IMR-90 (cell line): ENCODE data around the gene SLC12A8. TPM values are rescaled to one million over a fixed set of nuclear protein-coding genes. Genes with fewer than 3 reads are reported as not detected.
A peak's percentile ranks its signal among the peaks of the same experiment; 100 is the strongest.

ENCODE experiments used
- ATAC-seq: fragments of 200-7000 bp; cut with Tn5 transposase; 2 replicates; pipeline ENCODE4 v1.9.1; 2020; ENCODE audit warnings: low read depth, mild to moderate bottlenecking, moderate library complexity
- BruUV-seq: library from RNA; stranded (reverse); fragments of 400-500 nt; replicated peaks from 2 replicates; lab custom pipeline; 2021; lab: Mats Ljungman, UMichigan
- CTCF ChIA-PET: fragments of 300-600 bp; formaldehyde crosslinking; extraction: SDS; loops from one replicate; lab custom pipeline; 2021; ENCODE audit warnings: antibody characterized with exemption; lab: Yijun Ruan, JAX
- POLR2A ChIA-PET: fragments of 300-600 bp; sonication (Branson Sonifier 250); formaldehyde crosslinking; loops from one replicate; lab custom pipeline; 2022; ENCODE audit warnings: antibody characterized with exemption; ENCODE audit not compliant: unreplicated experiment; lab: Charles Lee
- DNase-seq: peaks from one replicate; pipeline ENCODE4 v3.0.0; 2013
- H2AFZ ChIP-seq: replicated peaks from 2 replicates; pipeline ENCODE3; 2013; ENCODE audit warnings: low read length, mild to moderate bottlenecking; ENCODE audit not compliant: poor library complexity
- H2AK5ac ChIP-seq: 2 replicates; pipeline ENCODE4 v1.6.1; 2013; ENCODE audit warnings: low read depth, low read length, inconsistent platforms
- H2AK9ac ChIP-seq: replicated peaks from 2 replicates; pipeline ENCODE3; 2013; ENCODE audit warnings: mild to moderate bottlenecking, low read depth, low read length, moderate library complexity; ENCODE audit not compliant: poor library complexity
- H2BK120ac ChIP-seq: 2 replicates; pipeline ENCODE4 v1.6.1; 2013; ENCODE audit warnings: low read depth, low read length, inconsistent platforms
- H2BK15ac ChIP-seq: 3 replicates; pipeline ENCODE4 v1.6.1; 2013; ENCODE audit warnings: low read depth, low read length, inconsistent platforms
- H2BK20ac ChIP-seq: 2 replicates; pipeline ENCODE4 v1.6.1; 2013; ENCODE audit warnings: low read depth, mild to moderate bottlenecking, inconsistent platforms, low read length, moderate library complexity
- H2BK5ac ChIP-seq: 2 replicates; pipeline ENCODE4 v1.6.1; 2013; ENCODE audit warnings: mild to moderate bottlenecking, low read depth, low read length, inconsistent platforms; ENCODE audit not compliant: poor library complexity, severe bottlenecking
- H3K14ac ChIP-seq: replicated peaks from 2 replicates; pipeline ENCODE4 v1.6.1; 2013; ENCODE audit warnings: low read depth, low read length, inconsistent platforms
- H3K18ac ChIP-seq: 2 replicates; pipeline ENCODE4 v1.6.1; 2013; ENCODE audit warnings: low read depth, low read length, control low read depth
- H3K23ac ChIP-seq: 2 replicates; pipeline ENCODE4 v1.6.1; 2013; ENCODE audit warnings: low read depth, low read length, inconsistent platforms
- H3K27ac ChIP-seq: 2 replicates; pipeline ENCODE4 v1.5.1; 2013; ENCODE audit warnings: mild to moderate bottlenecking, control low read depth, low read length; ENCODE audit not compliant: insufficient read depth
- H3K27me3 ChIP-seq: 2 replicates; pipeline ENCODE4 v1.6.1; 2013; ENCODE audit warnings: low read length; ENCODE audit not compliant: control insufficient read depth, insufficient read depth
- H3K36me3 ChIP-seq: 2 replicates; pipeline ENCODE4 v1.6.1; 2013; ENCODE audit warnings: low read length, mixed read lengths; ENCODE audit not compliant: control insufficient read depth, insufficient read depth
- H3K4ac ChIP-seq: 2 replicates; pipeline ENCODE4 v1.6.1; 2013; ENCODE audit warnings: low read depth, low read length, inconsistent platforms
- H3K4me1 ChIP-seq: 2 replicates; pipeline ENCODE4 v1.6.1; 2013; ENCODE audit warnings: low read length, mixed read lengths; ENCODE audit not compliant: control insufficient read depth, insufficient read depth
- H3K4me2 ChIP-seq: 2 replicates; pipeline ENCODE4 v1.6.1; 2013; ENCODE audit warnings: low read depth, mild to moderate bottlenecking, control low read depth, low read length, moderate library complexity
- H3K4me3 ChIP-seq: 2 replicates; pipeline ENCODE4 v1.5.1; 2013; ENCODE audit warnings: low read depth, mild to moderate bottlenecking, control low read depth, low read length, moderate library complexity; ENCODE audit not compliant: insufficient read depth
- H3K56ac ChIP-seq: 2 replicates; pipeline ENCODE4 v1.6.1; 2013; ENCODE audit warnings: low read length, inconsistent platforms; ENCODE audit not compliant: insufficient read depth; ENCODE audit errors: extremely low read depth
- H3K79me1 ChIP-seq, 2 experiments: 2 replicates each; pipeline ENCODE4 v1.6.1; 2013; ENCODE audit warnings: low read length in 2 of 2, inconsistent platforms in 1 of 2, low read depth in 1 of 2
- H3K9ac ChIP-seq: 2 replicates; pipeline ENCODE4 v1.6.1; 2013; ENCODE audit warnings: low read depth, low read length, control low read depth
- H3K9me1 ChIP-seq: 2 replicates; pipeline ENCODE4 v1.6.1; 2013; ENCODE audit warnings: low read length, inconsistent platforms; ENCODE audit not compliant: insufficient read depth
- H3K9me3 ChIP-seq: 2 replicates; pipeline ENCODE4 v1.6.1; 2013; ENCODE audit warnings: low read length; ENCODE audit not compliant: control insufficient read depth, insufficient read depth
- H4K20me1 ChIP-seq: 2 replicates; pipeline ENCODE4 v1.6.1; 2013; ENCODE audit warnings: low read length, inconsistent platforms; ENCODE audit not compliant: insufficient read depth
- H4K5ac ChIP-seq: 2 replicates; pipeline ENCODE4 v1.6.1; 2013; ENCODE audit warnings: mild to moderate bottlenecking, low read depth, low read length, control low read depth
- H4K8ac ChIP-seq, 2 experiments: 2 replicates each; pipeline ENCODE4 v1.6.1; 2013; ENCODE audit warnings: low read depth in 2 of 2, low read length in 2 of 2, control low read depth in 1 of 2, inconsistent platforms in 1 of 2
- H4K91ac ChIP-seq: 2 replicates; pipeline ENCODE4 v1.6.1; 2013; ENCODE audit warnings: low read depth, low read length, inconsistent platforms; ENCODE audit not compliant: insufficient read depth
- BHLHE40 ChIP-seq: fragments of 150-350 bp; IDR thresholded peaks from 2 replicates; pipeline ENCODE4 v1.6.1; 2016; ENCODE audit warnings: mild to moderate bottlenecking, low read depth, low read length
- CEBPB ChIP-seq: IDR thresholded peaks from 2 replicates; pipeline ENCODE4 v1.6.1; 2012; ENCODE audit warnings: low read depth, low read length, improper control_type of control experiment
- CHD1 ChIP-seq: IDR thresholded peaks from 2 replicates; pipeline ENCODE4 v1.6.1; 2012; ENCODE audit warnings: low read depth, low read length, improper control_type of control experiment
- FOS ChIP-seq: fragments of 150-350 bp; IDR thresholded peaks from 2 replicates; pipeline ENCODE4 v1.6.1; 2016; ENCODE audit warnings: low read depth, low read length
- MAFK ChIP-seq: IDR thresholded peaks from 2 replicates; pipeline ENCODE4 v1.6.1; 2012; ENCODE audit warnings: low read depth, low read length, improper control_type of control experiment
- MAZ ChIP-seq: IDR thresholded peaks from 2 replicates; pipeline ENCODE4 v1.6.1; 2012; ENCODE audit warnings: low read depth, mild to moderate bottlenecking, low read length, improper control_type of control experiment, moderate library complexity, borderline replicate concordance
- MXI1 ChIP-seq: IDR thresholded peaks from 2 replicates; pipeline ENCODE4 v1.6.1; 2012; ENCODE audit warnings: low read depth, mild to moderate bottlenecking, low read length, moderate library complexity, borderline replicate concordance
- NFE2L2 ChIP-seq: fragments of 150-350 bp; IDR thresholded peaks from 2 replicates; pipeline ENCODE4 v1.6.1; 2016; ENCODE audit warnings: low read depth, mild to moderate bottlenecking, low read length
- POLR2A ChIP-seq: IDR thresholded peaks from 2 replicates; pipeline ENCODE4 v1.6.1; 2012; ENCODE audit warnings: mild to moderate bottlenecking, low read depth, low read length
- RAD21 ChIP-seq: IDR thresholded peaks from 2 replicates; pipeline ENCODE4 v1.6.1; 2012; ENCODE audit warnings: low read length, improper control_type of control experiment
- RCOR1 ChIP-seq: IDR thresholded peaks from 2 replicates; pipeline ENCODE4 v1.6.1; 2012; ENCODE audit warnings: mild to moderate bottlenecking, low read length, improper control_type of control experiment; ENCODE audit not compliant: insufficient replicate concordance
- RFX5 ChIP-seq: IDR thresholded peaks from 2 replicates; pipeline ENCODE4 v1.8.0; 2012; ENCODE audit warnings: low read depth, mild to moderate bottlenecking, low read length, moderate library complexity
- SMC3 ChIP-seq: fragments of 150-350 bp; IDR thresholded peaks from 2 replicates; pipeline ENCODE4 v1.6.1; 2016; ENCODE audit warnings: low read depth, mild to moderate bottlenecking, antibody characterized with exemption, low read length, moderate library complexity
- WGBS, 2 experiments: methylation state at CpG; one replicate each; pipeline versions ENCODE4 v1.1.5 to v1.1.7; 2013; ENCODE audit warnings: missing lambda C conversion rate in 2 of 2; ENCODE audit not compliant: insufficient read length in 1 of 2; ENCODE audit errors: extremely low coverage in 2 of 2; 5-methylcytosine and 5-hydroxymethylcytosine counted together
- dilution Hi-C: fragments of 300-500 bp; cut with HindIII; formaldehyde crosslinking; loops from one replicate; pipeline ENCODE4 v1.14.3; 2018; ENCODE audit warnings: low sequenced_read_pairs; ENCODE audit not compliant: unreplicated experiment
- in situ Hi-C: fragments of 300-500 bp; cut with MboI; formaldehyde crosslinking; loops from 3 replicates; pipeline ENCODE4 v1.14.3; 2019; ENCODE audit warnings: low sequenced_read_pairs, inconsistent platforms, mixed read lengths
- intact Hi-C: fragments of 100-400 bp; cut with micrococcal nuclease; formaldehyde crosslinking; loops from 2 replicates; pipeline ENCODE4 v1.10.0; 2022
- polyA plus RNA-seq, 3 experiments: library from polyadenylated mRNA; depleted of rRNA; stranded (reverse); fragments of >200 nt; gene quantifications; 2 replicates each; pipeline ENCODE4 v1.2.3, GENCODE V29; 2012; ENCODE audit warnings: low replicate concordance in 1 of 3
- total RNA-seq: library from RNA; depleted of rRNA; stranded (reverse); fragments of >200 nt; gene quantifications from 2 replicates; pipeline ENCODE4 v1.2.3, GENCODE V29; 2012
- TF ChIP-seq, protein P1 (sequence below): fragments of 150-350 bp; IDR thresholded peaks from 2 replicates; pipeline ENCODE4 v1.6.1; 2017; ENCODE audit warnings: mild to moderate bottlenecking, antibody characterized with exemption, low read length, low read depth
- TF ChIP-seq, protein P2 (sequence below): conservative IDR thresholded peaks from 2 replicates; pipeline ENCODE4 v1.5.1; 2012; ENCODE audit warnings: mild to moderate bottlenecking, low read depth, low read length, improper control_type of control experiment
- TF ChIP-seq, protein P3 (sequence below): fragments of 150-350 bp; IDR thresholded peaks from 2 replicates; pipeline ENCODE4 v1.6.1; 2016; ENCODE audit warnings: low read depth, mild to moderate bottlenecking, low read length, moderate library complexity, borderline replicate concordance

SLC12A8 gene
- total and polyA plus RNA-seq, 2 of the 4 experiments (the other 2 are of a cell fraction), result 2.2 to 4.3 TPM

DNA sequence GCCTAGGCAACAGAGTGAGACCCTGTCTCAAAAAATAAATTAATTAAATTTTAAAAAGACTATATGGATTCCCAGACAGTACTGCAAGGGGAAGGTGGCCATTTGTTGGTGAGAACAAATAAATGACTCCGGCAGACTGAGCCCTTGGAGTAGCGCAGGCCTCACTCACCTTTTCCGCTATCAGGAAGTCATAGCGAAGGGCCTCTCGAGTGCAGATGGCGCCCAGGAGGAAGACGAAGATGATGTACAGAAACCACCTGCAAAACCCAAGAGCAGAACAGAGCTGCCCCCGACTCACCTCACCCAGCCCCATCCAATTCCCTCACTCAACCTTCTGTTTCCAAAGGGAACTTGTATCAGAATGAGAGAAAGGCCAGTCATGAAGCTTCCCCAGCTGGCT lies 93.9 kb downstream of the SLC12A8 start:
- ChIA-PET POLR2A (no interaction called here), CTCF (no interaction called here)
- TF ChIP-seq CEBPB, result no peak
- TF ChIP-seq FOS, result no peak
- TF ChIP-seq NFE2L2, result no peak
- no peak for TF ChIP-seq MAFK
- TF ChIP-seq, protein P1, sequence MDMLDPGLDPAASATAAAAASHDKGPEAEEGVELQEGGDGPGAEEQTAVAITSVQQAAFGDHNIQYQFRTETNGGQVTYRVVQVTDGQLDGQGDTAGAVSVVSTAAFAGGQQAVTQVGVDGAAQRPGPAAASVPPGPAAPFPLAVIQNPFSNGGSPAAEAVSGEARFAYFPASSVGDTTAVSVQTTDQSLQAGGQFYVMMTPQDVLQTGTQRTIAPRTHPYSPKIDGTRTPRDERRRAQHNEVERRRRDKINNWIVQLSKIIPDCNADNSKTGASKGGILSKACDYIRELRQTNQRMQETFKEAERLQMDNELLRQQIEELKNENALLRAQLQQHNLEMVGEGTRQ, result no peak
- TF ChIP-seq SMC3, result no peak
- no peak for TF ChIP-seq BHLHE40
- TF ChIP-seq, protein P2, sequence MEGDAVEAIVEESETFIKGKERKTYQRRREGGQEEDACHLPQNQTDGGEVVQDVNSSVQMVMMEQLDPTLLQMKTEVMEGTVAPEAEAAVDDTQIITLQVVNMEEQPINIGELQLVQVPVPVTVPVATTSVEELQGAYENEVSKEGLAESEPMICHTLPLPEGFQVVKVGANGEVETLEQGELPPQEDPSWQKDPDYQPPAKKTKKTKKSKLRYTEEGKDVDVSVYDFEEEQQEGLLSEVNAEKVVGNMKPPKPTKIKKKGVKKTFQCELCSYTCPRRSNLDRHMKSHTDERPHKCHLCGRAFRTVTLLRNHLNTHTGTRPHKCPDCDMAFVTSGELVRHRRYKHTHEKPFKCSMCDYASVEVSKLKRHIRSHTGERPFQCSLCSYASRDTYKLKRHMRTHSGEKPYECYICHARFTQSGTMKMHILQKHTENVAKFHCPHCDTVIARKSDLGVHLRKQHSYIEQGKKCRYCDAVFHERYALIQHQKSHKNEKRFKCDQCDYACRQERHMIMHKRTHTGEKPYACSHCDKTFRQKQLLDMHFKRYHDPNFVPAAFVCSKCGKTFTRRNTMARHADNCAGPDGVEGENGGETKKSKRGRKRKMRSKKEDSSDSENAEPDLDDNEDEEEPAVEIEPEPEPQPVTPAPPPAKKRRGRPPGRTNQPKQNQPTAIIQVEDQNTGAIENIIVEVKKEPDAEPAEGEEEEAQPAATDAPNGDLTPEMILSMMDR, result no peak
- TF ChIP-seq RCOR1, result no peak
- TF ChIP-seq RFX5, result no peak
- no peak for TF ChIP-seq POLR2A
- no peak for TF ChIP-seq RAD21
- no peak for TF ChIP-seq MAZ
- no peak for TF ChIP-seq MXI1
- TF ChIP-seq CHD1, result no peak
- TF ChIP-seq, protein P3, sequence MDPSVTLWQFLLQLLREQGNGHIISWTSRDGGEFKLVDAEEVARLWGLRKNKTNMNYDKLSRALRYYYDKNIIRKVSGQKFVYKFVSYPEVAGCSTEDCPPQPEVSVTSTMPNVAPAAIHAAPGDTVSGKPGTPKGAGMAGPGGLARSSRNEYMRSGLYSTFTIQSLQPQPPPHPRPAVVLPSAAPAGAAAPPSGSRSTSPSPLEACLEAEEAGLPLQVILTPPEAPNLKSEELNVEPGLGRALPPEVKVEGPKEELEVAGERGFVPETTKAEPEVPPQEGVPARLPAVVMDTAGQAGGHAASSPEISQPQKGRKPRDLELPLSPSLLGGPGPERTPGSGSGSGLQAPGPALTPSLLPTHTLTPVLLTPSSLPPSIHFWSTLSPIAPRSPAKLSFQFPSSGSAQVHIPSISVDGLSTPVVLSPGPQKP, result no peak

More for the DNA sequence above, 93.9 kb downstream of the SLC12A8 start:
- Histone ChIP-seq H3K9me3 (no peaks in the 10 kb centered on the region), H3K36me3 (no peaks in the 10 kb centered on the region), H3K4ac (no peak overlapping the region), H3K4me1 (peaks cover 28% of the 10 kb centered on the region), H3K14ac (no peak overlapping the region), H2AFZ (no peak overlapping the region), H2AK9ac (no peak overlapping the region), H3K27me3 (no peaks in the 10 kb centered on the region), H3K18ac (no peak overlapping the region), H3K56ac (no peak overlapping the region), H4K91ac (0 out of 2 replicates have a peak overlapping the region, but pooled peaks have one; percentile 32), H2BK120ac (no peak overlapping the region), H4K8ac (no peak overlapping the region), H2BK15ac (no peak overlapping the region), H3K79me1 (no peaks in the 10 kb centered on the region), H2AK5ac (no peak overlapping the region), H4K5ac (no peak overlapping the region), H2BK20ac (no peak overlapping the region), H3K4me3 (no peak overlapping the region), H3K9ac (no peak overlapping the region), H3K9me1 (peaks cover 11% of the 10 kb centered on the region; the same call in 1 of the 2 replicates), H3K4me2 (no peak overlapping the region), H2BK5ac (no peak overlapping the region), H3K27ac (no peak overlapping the region), H4K20me1 (no peaks in the 10 kb centered on the region), H3K23ac (no peak overlapping the region)
- dilution Hi-C loops (no loop called here), in situ Hi-C loops (no loop called here), intact Hi-C loops (loop anchor here (5.0 kb wide), 1 partner anchor 116 kb away; no protein-coding TSS in a partner anchor)
- BruUV-seq, result no TSS peak
- DNase-seq (no peak), ATAC-seq (no peak)
- 100% methylated on average over 1 of the region's 8 CpGs; no CpG with 5 or more reads in 1 of the 2 experiments for WGBS, 2 experiments
